Panc1 (cell line): ENCODE results near the gene NT5C1B.

ENCODE experiments used
- CTCF ChIP-seq: fragments of 450-650 bp; IDR thresholded peaks from 2 replicates; pipeline ENCODE4 v1.5.1; 2017; ENCODE audit warnings: mild to moderate bottlenecking
- POLR2AphosphoS5 ChIP-seq: IDR thresholded peaks from 2 replicates; pipeline ENCODE4 v1.6.1; 2012; ENCODE audit warnings: mild to moderate bottlenecking, low read depth, low read length, moderate library complexity
- REST ChIP-seq, 2 experiments: IDR thresholded peaks; 2 replicates each; pipeline ENCODE4 v1.6.1; 2011 to 2012; ENCODE audit warnings: low read depth in 2 of 2, control low read depth in 1 of 2, low read length in 1 of 2, mild to moderate bottlenecking in 1 of 2, moderate library complexity in 1 of 2; ENCODE audit not compliant: insufficient read depth in 1 of 2
- TCF7L2 ChIP-seq: IDR thresholded peaks from 2 replicates; pipeline ENCODE4 v1.6.1; 2011; ENCODE audit warnings: mild to moderate bottlenecking, low read depth, low read length, inconsistent platforms

- no peak for TF ChIP-seq CTCF
- no peak for TF ChIP-seq POLR2AphosphoS5
- no peak for TF ChIP-seq REST (IDR thresholded peaks at IDR 0.05; ENCODE audit: insufficient read depth in 1 of 2, low read depth in 2 of 2, low read length in 1 of 2)
- no peak for TF ChIP-seq TCF7L2
Measured at GRCh38 chr2:18588802-18589201, 567 bp downstream of the NT5C1B start.
